T-helper 1 cell (primary cell): ENCODE results near the gene SLC20A1.
"Not testable (repeated sequence)": the region's sequence is repeated elsewhere in the genome, so short reads cannot be mapped to it uniquely, and the experiment has no call there.

Experiments
- DNase-seq, 5 donors: peaks; one replicate each; pipeline ENCODE4 v3.0.0-alpha.2; 2012 to 2020

Gene SLC20A1

DNA sequence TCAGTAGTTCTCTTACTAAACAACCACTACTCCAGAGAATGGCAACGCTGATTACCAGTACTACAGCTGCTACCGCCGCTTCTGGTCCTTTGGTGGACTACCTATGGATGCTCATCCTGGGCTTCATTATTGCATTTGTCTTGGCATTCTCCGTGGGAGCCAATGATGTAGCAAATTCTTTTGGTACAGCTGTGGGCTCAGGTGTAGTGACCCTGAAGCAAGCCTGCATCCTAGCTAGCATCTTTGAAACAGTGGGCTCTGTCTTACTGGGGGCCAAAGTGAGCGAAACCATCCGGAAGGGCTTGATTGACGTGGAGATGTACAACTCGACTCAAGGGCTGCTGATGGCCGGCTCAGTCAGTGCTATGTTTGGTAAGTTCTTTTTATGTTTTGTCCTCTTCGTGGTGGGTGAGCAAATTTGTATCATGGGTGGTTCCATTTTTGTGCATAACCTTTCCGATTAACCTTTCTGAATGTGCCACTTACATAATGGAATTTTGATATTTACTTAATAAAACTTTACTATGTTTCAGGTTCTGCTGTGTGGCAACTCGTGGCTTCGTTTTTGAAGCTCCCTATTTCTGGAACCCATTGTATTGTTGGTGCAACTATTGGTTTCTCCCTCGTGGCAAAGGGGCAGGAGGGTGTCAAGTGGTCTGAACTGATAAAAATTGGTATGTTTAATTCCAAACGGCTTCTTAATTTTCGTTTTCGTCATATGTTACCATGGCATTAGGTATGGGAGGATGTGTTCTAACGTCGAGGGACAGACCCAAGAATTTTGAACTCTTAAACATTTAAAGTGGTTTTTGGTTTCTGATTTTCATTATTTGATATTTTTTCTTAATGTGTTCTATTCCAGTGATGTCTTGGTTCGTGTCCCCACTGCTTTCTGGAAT is 1.3 kb downstream of the SLC20A1 start:
- DNase-seq = peak in 1 of 5 donors; percentile 28

GRCh38 chr2:112648081-112648480 is 2.3 kb downstream of the SLC20A1 start:
- DNase-seq = no peak

- DNase-seq = no peak
Measured at GRCh38 chr2:112656679-112657078, 10.9 kb downstream of the SLC20A1 start.

DNA sequence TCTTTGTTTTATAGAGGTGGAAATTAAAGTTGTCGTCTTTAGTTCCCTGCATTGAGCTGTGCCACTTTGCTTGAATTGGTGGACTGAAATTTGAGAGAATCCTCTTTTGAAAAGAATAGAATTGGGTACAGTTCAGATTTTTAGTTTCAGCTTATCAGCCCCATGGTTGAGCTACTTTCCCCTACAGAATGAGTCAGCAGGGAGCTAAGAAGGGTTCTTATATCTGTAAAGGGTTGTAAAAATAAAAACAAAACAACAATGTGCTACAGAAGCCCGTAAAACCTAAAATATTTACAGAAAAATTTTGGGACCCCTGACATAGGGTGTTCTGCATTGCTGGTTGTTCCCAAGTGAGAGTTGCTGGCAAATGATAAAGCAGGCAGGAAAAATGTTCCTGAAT is 12.6 kb downstream of the SLC20A1 start:
- no peak for DNase-seq

DNA sequence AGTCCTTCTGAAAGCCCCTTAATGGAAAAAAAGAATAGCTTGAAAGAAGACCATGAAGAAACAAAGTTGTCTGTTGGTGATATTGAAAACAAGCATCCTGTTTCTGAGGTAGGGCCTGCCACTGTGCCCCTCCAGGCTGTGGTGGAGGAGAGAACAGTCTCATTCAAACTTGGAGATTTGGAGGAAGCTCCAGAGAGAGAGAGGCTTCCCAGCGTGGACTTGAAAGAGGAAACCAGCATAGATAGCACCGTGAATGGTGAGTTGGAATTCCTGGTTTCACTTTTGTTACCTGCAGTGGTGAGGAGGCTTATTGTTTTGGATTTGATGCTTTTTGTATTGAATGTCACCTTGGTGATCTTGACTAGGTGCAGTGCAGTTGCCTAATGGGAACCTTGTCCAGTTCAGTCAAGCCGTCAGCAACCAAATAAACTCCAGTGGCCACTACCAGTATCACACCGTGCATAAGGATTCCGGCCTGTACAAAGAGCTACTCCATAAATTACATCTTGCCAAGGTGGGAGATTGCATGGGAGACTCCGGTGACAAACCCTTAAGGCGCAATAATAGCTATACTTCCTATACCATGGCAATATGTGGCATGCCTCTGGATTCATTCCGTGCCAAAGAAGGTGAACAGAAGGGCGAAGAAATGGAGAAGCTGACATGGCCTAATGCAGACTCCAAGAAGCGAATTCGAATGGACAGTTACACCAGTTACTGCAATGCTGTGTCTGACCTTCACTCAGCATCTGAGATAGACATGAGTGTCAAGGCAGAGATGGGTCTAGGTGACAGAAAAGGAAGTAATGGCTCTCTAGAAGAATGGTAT is 13.3 kb downstream of the SLC20A1 start:
- DNase-seq = no peak

DNA sequence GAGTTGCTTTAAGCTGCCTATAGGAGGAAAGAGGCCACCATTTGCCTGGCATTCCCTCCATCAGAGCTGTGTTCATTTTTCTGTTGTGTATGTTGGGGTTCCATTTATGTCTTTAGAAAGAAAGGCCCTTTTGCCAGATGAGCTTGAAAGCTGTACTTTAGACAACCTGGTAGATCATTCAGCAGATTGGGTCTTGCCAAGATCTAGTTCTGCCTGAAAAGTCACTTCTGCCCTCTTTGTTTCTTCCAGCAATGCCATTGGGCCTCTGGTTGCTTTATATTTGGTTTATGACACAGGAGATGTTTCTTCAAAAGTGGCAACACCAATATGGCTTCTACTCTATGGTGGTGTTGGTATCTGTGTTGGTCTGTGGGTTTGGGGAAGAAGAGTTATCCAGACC is 14.4 kb downstream of the SLC20A1 start:
- no peak for DNase-seq

DNA sequence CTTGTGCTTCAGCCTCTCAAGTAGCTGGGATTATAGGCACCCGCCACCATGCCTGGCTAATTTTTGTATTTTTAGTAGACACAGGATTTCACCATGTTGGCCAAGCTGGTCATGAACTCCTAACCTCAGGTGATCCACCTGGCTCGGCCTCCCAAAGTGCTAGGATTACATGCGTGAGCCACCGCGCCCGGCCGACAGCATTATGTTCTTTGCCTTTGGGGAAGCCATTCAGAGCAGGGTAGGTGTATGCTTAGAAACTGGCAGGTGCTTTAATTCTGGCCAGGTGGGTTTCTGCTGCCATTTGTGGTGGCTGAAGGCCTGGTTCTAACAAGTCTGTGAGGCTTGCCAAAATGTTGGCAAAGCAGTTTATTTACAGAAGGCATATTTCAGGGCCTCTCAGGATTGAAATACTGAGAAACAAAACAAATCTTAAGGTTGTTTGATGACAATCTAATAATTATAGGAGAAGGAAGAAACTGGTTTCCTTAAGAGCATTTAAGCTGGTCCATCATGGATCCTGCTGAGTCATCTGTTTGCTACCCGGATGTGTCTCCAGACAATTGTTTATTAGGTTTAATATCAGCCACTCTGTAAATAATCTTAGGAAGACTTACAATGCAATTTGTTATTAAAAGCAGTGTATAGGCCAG is 16.0 kb downstream of the SLC20A1 start:
- no peak for DNase-seq

DNA sequence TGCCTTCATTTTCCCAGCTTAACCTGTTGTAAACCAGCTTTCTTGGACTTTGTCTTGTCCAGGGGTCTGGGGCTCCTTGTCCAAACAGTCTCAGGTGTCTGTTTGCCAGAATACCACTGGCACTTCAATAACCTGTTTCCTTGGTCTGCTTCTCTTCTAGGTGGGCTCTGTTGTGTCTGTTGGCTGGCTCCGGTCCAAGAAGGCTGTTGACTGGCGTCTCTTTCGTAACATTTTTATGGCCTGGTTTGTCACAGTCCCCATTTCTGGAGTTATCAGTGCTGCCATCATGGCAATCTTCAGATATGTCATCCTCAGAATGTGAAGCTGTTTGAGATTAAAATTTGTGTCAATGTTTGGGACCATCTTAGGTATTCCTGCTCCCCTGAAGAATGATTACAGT is 17.0 kb downstream of the SLC20A1 start:
- DNase-seq = no peak

GRCh38 chr2:112664689-112665088 is 18.9 kb downstream of the SLC20A1 start:
- no peak for DNase-seq

DNA sequence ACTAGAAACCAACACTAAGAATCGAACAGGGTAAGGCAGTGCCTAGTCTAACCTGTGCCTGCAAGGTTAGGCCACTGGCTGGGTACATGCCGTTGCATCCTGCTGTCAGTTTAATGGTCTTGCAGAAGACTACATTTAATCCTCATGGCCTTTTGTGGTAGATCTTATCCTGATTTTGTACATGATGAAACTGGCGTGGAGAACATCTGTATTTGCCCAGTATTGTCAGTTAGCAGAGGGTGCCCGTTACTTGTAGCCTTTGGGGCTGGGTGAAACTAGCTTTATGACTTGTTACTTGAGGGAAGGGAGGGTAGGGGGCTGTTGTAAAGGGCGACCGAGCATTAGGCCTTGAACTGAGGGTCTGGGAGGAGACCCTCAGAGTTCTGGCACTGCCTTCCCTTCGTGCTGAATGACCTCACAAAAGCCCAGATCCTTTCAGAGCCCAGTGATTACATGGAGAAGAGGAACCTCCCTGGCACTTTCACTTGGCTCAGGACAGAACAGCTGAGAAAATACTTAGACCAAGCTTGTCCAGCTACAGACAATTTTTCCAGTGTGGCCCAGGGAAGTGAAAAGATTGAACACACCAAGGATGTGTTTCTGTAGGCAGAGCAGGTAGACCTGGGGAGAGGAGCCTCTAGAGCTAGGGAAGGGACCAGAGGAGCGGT is 19.5 kb downstream of the SLC20A1 start:
- DNase-seq = no peak

DNA sequence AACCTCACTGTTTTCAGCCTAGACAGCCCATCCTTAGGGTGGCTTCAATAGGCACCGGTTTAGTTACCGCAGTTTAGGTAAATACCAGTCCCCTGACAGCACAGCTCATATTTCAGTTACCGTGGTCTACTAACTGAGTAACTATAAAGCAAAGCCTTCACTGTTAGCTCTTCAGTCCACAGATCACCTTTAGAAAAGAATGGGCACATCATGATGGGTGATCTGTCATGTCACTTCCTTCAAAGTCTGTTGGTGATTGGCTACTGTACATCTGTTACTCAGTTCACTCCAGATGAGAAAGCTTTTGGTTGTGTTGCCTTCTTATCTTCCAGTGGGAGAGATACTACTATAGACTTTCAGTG is 21.0 kb downstream of the SLC20A1 start:
- DNase-seq = no peak

DNA sequence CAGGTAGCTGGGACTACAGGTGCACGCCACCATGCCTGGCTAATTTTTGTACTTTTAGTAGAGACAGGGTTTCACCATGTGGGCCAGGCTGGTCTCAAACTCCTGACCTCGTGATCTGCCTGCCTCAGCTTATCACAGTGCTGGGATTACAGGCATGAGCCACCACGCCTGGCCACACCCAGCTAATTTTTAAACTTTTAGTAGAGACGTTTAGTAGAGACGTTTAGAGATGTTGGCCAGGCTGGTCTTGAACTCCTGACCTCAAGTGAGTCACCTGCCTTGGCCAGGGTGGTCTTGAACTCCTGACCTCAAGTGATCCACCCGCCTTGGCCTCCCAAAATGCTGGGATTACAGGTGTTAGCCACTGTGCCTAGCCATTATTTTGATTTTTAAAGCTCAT is 21.8 kb downstream of the SLC20A1 start:
- not testable (repeated sequence) for DNase-seq

DNA sequence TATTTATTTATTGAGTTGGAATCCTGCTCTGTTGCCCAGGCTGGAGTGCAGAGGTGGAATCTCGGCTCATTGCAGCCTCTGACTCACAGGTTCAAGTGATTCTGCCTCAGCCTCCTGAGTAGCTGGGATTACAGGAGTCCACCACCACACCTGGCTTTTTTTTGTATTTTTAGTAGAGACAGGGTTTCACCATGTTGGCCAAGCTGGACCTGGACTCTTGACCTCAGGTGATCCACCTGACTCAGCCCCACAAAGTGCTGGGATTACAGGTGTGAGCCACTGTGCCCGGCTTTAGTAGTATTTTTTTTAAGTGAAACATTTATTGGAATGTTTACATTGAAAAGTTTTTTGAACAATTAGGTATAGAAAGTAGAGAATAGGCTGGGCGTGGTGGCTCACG is 23.9 kb downstream of the SLC20A1 start:
- DNase-seq = no peak

GRCh38 chr2:112670252-112671022 is 24.7 kb downstream of the SLC20A1 start:
- DNase-seq = no peak

DNA sequence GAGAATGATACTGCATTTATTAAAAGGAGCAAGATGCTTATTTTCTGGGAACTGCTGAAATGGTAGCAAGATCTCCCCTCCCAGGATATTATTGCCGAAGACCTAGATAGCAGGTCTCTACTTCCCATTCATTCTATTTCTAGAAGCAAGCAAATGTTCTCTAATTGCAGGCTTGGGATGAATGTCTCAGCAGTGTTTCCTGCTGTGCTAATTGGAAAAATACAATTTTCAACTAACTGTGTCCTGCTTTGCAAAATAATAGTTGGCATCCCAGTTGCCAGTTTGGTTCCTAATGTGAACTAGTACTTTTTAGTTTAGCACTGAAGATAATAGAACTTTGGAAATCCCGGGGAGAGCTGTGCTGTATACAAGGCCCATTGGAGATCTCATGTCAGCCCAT is 26.1 kb downstream of the SLC20A1 start:
- DNase-seq = no peak

DNA sequence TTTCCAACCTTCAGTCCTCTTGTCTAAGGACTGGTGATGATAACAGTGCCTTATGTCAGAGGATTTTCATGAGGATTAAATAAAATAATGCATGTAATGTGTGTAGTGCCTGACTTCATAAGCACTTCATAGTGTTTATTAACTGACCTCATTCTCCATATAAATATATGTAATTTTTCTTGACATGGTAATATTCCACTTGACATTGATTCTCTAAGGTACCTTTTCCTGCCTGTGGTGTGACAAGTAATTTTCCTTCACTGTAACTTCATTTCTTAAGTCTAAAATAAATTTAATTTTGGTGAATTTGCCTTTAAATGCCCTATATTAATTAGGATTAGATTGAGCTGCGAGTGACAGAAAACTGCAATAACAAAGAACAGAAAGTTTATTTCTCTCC is 27.3 kb downstream of the SLC20A1 start:
- DNase-seq = no peak

DNA sequence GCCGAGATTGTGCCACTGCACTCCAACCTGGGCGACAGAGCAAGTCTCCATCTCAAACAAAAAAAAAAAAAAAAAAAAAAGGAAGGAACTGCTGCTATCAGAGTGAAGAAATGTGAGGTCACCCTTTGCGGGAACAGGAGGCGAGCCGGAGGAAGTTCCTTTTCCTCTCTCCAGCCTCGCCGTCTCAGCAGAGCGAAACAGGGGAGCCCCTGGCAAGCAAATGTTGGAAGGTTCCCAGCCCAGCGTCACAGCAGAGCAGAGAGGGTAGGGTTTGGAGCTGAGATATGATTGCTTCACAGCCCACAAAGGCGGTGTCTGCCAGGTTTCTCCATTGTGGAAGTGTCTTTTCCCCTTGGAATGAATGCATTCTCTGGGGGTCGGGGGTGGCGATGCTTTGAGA is 28.5 kb downstream of the SLC20A1 start:
- no peak for DNase-seq

DNA sequence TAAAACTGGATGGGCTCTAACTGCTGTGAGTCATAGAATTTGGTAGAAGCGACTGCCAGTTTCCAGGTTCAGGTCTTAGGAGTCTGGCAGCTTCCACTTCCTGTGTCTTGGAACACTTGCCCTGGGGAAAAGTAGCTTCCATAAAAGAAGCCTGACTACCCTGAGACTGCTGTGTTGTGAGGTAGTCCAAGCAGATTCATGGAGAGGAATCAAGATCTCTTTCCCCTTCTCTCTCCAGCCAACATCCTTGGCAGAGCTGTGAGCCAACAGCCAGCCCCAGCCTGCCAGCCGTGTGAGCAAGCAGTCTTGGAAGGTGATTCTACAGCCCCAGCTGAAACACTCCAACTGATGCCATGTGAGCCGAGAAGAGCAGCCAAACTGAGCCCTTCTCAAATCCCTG is 33.7 kb downstream of the SLC20A1 start:
- no peak for DNase-seq

GRCh38 chr2:112680666-112681101 is 34.9 kb downstream of the SLC20A1 start:
- DNase-seq = no peak

GRCh38 chr2:112682101-112682500 is 36.4 kb downstream of the SLC20A1 start:
- DNase-seq = no peak

DNA sequence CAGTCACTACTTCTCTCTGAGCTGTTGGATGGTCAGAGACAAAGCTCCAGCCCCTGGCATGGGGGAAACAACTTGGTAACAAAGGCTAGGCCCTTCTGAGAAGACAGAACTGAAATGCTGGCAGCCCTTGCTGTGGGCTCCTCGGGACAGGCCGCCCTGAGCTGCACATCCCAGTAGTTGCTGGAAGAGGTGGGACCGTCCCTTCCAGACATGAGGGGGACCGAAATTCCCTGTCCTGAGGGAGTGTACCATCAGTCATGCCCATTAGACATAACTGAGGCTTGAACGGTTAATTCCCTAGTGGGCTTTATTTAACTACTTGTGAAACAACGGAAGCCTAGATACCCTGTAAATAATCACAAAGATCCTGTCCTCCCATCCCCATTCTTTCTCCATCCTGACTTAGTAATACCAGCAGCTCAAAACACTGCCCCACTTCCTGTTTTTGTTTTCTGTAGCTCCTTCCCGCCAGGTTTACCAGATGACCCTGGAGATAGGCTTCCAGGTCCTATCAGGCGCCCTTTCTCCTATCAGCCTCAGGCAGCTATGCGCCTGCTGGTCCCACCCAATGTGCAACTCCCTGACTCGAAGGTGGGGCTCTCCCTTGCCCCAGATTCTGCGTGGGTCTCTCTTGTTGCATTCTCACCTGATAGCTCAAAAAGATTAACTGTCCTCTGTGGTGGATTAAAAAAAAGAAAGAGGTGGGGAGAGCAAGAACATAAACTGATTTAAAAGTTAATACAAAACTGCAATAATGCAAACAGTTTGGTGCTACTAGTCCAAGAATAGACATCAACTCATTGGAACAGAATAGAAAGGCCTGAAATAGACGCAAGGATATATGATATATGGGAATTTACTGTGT is 38.0 kb downstream of the SLC20A1 start:
- DNase-seq = no peak
